HG02840 (cell line): ENCODE results near the gene VEZT.
"Not testable (repeated sequence)": the region's sequence is repeated elsewhere in the genome, so short reads cannot be mapped to it uniquely, and the experiment has no call there.

Source experiments
- ATAC-seq: cut with Tn5 transposase; IDR thresholded peaks from one replicate; pipeline ENCODE4 v1.9.1; 2021; ENCODE audit warnings: mild to moderate bottlenecking, moderate library complexity, moderate number of reproducible peaks; ENCODE audit not compliant: unreplicated experiment, low FRiP score

The VEZT gene

DNA sequence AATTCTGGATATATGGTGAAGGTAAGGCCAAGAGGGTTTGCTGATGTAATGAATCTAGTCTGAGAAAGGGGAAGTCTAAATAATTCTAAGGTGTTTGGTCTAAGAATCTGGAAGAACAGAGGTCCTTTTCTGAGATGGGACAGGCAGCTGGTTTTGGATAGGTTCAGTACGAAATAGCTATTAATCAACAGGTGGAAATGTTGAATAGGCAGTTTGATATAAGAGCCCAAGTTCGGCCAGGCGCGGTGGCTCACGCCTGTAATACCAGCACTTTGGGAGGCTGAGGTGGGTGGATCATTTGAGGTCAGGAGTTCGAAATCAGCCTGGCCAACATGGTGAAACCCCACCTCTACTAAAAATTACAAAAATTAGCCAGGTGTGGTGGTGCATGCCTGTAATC lies 97.1 kb downstream of the VEZT start:
- ATAC-seq = not testable (repeated sequence)

DNA sequence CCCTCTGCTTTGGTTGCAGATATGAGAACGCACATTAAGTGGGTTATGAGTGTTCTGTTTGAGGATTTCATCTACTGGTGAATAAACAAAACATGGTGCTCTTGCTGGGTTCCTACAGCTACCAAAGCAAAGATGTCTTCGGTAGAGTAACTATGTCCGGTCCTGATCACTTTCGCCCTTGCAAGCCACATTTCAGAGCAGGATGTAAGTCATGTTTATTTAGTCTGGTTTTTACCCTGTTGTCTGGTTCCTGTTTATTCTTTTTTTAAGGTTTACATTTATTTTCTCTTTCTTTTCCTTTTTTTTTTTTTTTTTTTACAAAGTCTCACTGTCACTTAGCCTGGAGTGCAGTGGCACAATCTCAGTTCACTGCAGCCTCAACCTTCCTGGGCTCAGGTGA lies 99.2 kb downstream of the VEZT start:
- ATAC-seq = no peak

DNA sequence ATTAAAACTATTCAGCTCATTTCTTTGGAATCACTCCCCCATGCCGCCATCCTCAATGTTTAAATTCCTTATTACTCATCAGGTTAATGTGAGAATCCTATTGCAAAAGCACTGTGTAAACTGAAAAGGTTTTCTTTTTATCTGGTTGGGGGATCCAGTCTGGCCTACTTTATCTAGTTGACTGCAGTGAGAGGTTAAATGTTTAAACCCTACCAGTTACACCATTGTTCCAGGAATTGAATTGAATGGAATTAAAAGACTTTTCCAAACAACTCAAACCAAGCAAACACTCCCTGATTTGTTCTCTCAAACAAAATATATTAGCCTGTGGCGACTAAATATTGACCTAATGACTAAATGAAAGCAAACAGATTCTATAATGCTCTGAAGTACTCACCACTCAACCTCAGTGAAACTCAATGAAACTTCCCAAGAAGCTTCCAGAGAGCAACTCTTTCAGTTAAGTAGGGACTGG lies 100.5 kb downstream of the VEZT start:
- ATAC-seq = no peak

DNA sequence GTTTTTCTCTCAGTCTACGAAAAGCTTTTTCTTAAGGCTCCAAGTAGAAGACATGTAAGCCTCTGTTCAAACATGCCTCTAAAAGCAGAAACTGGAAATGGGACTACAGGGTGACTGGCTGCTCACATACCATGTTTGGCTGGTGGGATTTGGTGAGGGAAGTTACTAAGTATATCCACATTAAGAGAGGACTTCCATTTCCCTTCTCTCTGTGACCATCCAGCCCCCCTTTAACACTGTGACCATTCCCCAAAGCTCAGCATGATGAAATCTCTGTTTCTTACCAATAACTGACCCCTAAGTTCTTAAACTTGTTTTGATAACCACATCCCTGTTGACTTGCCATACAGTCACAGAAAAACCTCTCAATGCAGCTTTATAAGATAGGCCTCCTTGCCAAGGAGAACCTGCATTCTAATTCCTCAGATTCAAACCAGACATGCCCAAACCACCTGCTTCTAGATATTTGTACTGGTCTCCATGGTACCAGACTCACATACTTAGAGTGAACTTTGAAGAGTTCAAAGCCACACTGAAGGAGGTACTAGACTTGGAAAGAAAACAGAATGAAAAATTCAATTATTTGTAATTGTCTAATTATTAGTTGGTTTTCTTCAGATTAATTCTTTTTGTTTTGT lies 102.2 kb downstream of the VEZT start:
- ATAC-seq = no peak

DNA sequence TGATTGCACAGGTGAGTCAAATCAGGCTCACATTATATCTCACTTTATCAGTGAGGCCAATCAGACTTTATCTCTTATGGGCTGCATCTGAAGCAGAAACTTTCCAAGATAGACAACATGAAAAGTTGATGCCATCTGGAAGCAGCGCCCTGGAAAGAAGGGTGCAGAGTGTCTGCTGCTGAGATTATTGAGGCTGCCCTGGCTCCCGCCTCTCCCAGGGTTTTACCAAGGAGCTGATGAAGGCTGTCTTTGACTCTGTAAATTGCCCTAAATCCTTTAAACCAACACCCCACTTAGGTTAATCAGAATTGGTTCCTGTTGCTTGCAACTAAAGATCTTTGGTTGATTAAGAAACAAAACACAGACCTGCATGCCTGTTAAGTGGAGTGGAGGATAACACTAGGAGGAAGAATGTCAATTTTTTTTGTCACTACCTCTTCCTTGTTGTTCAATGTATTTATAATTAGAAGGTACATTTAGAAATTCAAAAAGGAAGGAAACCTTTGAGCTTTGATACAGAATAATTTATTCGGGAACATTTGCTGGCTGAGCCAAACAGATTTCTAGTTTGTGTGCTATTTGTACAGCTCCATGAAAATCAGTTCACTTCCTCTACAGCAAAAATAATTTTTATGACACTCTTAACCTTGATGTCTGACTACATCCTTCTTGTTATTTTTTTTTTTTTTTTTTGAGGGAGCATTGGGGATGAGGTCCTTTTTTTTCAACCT lies 104.1 kb downstream of the VEZT start:
- ATAC-seq = no peak

DNA sequence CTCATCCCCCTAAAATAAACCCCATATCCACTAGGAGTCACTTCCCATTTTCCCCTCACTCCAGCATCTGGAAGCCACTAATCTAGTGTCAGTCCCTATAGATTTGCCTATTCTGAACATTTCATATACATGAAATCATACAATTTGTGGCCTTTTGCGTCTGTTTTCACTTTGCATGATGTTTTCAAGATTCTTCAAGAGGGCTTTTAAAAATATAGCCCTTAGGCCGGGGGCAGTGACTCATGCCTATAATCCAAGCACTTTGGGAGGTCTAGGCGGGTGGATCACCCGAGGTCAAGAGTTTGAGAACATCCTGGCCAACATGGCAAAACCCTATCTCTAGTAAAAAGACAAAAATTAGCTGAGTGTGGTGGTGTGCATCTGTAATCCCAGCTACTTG lies 104.7 kb downstream of the VEZT start:
- no peak for ATAC-seq

DNA sequence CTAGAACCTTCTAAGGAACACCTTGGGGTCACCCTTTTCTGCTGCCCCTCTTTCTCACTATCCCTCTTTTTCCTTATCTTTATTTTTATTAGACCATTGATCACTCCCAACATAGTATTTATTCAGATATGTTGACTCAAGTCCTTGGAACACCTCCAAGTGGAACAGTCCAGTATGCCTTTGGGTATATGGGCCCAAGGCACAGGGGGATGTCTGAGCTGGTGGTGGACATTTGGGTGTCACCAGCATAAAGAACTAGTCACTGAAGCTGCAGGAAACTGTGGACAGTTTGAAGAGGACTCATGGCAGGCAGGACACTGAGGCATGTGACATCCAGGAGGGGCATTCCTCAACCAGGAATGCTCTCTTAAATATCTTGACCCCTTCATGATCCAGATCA lies 105.6 kb downstream of the VEZT start:
- ATAC-seq = no peak

DNA sequence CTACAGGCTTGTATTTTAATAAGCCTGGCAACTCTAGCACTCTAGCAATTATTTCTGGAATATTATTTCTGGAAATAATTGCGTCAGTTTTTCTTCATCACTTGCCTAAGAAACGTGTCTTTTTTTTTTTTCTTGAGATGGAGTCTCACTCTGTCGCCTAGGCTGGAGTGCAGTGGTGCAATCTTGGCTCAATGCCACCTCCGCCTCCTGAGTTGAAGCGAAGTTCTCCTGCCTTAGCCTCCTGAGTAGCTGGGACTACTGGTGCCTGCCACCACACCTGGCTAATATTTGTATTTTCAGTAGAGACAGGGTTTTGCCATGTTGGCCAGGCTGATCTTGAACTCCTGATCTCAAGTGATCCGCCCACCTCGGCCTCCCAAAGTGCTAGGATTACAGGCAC lies 106.6 kb downstream of the VEZT start:
- ATAC-seq = not testable (repeated sequence)

DNA sequence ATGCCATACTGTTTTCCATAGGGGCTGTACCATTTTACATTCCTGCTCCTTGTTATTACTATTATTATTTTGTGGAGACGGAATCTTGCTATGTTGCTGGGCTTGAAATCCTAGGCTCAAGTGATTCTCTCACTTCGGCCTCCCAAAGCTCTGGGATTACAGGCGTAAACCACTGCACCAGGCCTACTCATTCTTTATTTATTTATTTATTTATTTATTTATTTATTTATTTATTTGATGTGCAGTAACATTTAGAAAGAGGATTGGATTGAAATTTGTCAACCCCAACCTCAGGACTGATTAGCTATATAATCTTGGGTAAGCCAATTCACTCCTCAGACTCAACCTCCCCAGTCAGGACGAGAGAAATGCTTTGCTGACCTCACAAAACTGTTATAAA lies 107.9 kb downstream of the VEZT start:
- ATAC-seq = no peak

DNA sequence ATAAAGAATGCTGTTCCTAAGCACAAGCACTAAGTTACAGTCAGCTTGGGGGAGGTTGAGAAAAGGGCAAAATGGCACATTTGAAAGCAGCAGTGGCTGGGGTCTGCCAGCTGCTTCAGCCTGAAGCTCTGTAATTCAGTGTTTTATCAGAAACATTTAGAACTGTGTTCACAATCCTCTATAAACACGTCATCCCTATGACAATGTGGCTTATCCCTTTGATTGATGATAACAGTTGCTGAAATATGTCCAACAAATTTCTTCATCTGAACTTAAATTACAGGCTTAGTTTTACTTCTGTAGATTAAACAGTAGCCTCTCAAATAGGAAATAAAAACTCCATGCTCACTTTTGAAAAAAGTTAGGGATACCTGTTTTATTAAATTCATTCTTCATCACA lies 108.8 kb downstream of the VEZT start:
- no peak for ATAC-seq

DNA sequence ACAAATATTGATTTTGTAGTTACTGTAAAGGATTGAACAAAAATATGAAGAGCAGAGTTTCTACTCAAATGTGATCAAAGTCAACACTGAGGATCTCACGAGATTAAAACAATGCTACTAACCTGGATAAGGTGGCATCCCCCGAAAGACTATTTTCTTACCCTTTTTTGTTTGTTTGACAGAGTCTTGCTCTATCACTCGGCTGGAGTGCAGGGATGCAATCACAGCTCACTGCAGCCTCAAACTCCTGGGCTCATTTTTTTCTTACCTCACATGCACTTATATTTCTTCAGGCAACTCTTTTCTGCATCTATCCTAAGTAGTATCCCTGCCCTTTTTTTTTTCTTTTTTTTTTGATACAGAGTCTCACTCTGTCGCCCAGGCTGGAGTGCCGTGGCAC lies 109.2 kb downstream of the VEZT start:
- no peak for ATAC-seq

DNA sequence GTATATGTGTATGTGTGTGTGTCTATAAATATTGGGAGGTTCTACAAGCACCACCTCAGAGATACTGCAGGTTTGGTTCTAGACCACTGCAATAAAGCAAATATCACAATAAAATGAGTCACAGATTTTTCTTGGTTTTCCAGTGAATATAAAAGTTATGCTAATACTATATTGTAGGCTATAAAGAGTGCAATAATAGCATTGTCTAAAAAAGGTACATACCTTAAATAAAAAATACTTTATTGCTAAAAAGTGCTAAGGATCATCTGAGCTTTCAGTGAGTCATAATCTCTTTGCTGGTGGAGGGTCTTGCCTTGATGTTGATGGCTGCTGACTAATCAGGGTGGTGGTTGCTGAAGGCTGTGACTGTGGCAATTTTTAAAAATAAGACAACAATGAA lies 111.1 kb downstream of the VEZT start:
- no peak for ATAC-seq

DNA sequence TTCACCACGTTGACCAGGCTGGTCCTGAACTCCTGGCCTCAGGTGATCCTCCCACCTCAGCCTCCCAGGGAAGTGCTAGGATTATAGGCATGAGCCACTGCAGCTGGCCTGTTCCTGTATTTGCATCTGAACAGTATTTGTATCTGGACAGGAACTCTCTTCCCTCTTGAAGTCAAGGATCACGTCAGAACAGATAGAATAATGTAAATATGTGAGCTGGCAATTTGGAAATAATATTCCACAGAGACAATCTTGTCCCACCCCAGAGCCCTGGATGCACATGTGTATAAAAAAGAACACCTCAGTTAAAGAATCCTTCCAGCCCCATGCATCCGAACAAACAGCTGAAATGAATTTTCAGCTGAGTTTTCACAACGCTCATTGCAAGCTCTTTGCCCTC lies 118.3 kb downstream of the VEZT start:
- ATAC-seq = no peak

DNA sequence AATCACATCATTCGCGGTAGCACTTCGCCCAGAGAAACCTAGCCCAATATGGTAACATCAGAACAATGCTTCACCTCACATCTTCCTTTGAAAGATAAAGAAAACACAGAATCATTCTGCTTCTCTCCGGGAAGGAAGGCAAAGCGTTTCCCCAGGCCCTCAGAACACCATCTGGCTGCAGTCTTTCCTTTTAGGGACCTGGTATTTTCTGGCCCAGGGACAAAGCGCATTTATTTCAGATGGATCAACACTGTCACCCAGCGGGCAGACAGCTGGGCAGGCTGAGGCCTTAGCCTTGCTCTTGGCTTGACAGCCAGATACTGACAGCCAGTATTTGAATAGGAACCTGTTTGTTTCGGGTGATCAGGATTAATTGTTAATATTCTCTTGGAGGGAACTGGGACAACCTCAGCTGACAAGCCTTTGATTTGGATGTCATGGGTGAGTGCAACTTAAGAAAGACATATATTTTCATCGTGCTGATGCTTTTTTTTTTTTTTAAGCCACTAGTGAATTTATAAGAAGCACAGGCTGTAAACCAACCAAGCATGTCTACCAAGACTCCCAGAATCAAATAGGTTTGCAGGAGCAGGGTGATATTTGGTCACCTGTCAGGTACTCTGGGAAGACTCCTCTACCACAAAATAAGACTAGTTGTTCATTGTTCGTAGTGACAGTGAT lies 118.9 kb downstream of the VEZT start:
- ATAC-seq = no peak

DNA sequence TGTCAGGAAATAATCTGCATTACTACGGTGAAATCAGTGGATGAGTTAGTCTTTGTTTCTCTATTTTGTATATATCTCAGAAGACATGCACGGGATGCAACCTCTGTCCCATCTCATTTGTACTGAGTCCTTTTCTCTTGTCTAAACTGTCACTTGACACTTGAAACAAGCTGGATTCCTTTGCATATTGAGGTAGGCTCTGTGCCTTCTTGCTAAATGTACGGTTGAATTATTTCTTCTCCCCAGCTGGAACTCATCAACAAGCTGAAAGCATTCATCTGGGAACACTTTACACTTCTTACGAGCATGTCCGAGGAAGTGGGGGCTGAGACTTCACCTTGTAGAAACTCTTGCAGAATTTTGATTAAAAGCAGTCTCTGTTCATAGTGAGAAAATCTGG lies 119.5 kb downstream of the VEZT start:
- no peak for ATAC-seq

DNA sequence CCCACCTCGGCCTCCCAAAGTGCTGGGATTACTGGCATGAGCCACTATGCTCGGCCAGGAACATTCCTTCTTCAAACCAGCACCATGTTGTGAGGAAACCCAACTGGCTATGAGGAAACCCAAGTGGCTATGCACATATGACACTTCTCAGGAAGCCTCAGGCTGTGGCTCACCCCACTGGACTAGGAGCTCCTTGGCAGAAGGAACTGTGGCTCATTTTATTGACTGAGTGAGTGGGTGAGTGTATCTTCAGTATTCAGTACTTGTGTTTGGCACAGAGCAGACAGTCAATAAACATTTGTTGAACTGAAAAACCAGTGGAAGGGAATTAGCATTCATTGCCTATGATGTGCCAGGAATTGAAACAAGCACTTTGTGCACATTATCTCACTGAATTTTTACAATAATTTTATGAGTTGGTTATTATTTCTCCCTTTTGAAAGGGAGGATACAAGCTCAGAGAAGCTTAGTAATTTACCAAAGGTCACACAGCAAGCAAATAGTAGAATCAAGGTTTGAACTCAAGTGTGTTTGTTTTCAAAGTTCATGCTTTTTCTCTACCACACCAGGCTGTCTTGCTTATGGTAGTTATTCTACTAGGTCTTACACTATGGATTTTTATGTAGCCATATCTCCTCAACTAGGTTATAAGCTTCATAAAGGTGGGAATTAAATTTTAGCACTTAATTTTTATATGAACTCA lies 121.6 kb downstream of the VEZT start:
- no peak for ATAC-seq

DNA sequence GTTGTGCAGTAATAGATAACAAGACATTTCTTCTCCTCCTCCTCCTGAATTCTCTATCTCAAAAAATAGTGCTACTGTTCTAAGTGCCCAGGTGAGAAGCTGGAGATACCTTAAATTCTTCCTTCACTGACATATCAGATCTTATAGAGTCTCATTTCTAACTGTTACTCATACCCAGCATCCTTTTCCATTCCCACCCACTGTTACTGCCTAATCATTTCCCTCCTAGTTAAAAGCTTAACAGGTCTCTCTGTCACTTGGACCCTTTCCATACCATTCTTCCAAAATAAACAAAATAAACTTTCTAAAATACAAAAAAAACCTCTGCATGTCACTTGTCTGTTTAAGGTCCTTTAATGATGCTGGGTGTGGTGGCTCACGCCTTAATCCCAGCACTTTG lies 124.4 kb downstream of the VEZT start:
- no peak for ATAC-seq

DNA sequence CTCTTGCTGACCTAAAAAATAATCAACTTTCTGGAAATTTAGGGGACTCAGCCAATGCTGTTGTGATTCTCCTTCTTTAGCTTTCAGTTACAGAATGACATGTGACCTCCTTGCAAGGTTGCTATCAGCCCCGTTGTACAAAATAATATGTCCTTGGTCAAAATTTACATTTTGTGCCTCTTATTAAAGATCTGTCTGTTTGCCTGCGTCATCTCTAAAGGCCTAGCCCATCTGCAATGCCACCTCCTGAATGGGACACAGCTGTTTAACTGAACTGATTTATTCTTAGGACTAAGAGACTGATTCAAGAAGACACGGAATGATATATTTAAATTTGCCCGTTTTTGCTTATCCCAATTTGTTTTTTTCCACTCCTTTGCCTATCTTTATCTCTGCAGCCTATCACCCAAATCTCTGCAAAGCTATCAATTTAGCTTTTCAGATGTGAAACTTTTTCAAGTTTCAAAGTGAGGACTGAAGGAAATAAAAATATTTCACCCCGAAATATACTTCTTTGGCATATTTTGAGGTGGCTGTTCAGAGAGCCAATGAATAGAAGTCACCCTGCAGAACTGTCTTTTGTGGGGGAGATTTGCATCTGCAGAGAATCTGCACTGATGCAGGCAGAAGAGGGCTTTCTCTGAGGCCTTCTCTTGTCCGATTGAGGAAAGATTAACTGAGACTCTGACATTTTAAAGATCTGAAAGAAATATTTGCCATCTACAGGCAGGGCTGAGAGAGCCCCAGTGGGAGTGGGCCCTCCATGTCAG lies 126.0 kb downstream of the VEZT start:
- no peak for ATAC-seq

DNA sequence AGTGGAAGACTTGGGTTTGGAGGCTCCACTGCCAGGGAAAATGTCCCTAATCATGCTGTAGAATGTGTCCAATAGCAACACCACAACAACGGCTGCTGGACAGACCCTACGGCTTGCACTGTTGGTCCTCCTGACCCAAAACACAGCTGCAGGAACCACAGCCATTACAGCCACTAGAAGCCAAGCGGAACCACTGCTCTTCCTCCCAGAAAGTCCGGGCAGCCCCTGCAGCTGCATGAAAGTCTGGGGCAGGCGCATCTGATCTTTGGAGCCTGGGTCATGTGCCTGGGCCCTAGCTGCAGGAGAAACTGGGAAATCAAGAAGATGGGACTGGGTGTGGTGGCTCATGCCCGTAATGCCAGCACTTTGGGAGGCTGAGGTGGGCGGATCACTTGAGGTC lies 131.7 kb downstream of the VEZT start:
- ATAC-seq = no peak

DNA sequence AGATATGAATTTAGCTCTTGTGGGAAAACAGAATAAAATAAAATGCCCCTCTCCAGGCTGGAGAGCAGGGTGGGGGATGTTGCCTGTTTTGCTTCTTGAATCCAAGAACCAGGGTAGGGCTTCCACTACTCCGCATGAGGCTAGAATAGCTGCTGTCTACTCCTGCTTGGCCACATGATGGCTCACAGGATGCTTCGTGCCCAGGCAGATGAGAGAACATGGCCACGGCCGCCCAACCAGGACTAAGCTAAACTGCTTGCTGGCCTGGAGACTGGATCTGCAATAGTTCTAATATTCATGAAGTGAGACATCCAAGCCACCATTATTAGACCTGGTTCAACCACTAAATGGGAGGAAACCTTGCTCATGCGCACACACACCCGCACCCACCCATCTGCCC lies 134.1 kb downstream of the VEZT start:
- ATAC-seq = no peak
